Astrocyte of the spinal cord (primary cell): Measurements from ENCODE around the gene PRKCA.

Experiments used
- DNase-seq: peaks from one replicate; pipeline ENCODE4 v3.0.0; 2011; ENCODE audit warnings: low read depth, low spot score
- H3K4me3 ChIP-seq: 2 replicates; pipeline ENCODE4 v1.5.1; 2011; ENCODE audit warnings: low read depth, mild to moderate bottlenecking, low read length, moderate library complexity
- CTCF ChIP-seq: IDR thresholded peaks from 2 replicates; pipeline ENCODE4 v1.5.1; 2012; ENCODE audit warnings: low read depth, mild to moderate bottlenecking, low read length, inconsistent platforms
- in situ Hi-C: cut with HindIII; loops from 2 replicates; pipeline ENCODE4 v1.10.0; 2017; ENCODE audit warnings: low sequenced_read_pairs

The PRKCA gene

DNA sequence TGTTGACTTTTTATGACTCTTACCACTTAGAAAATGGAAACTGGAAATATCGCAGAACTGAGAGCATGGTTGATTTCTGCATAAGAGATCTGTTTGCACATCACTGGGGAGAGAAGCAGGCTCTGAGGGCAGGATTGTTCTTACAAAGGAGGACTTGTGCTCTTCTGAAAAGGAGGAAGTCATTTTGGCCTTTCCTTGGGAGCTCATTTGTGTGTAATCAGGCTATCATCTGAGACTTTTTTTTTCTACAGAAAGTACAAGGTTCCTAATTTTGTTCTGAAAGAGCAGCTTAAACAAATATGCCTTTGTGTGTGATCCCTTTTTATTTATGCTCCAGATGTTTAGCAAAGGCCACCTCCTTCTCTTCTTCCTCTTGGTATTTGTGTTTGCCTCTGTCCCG lies 386.8 kb downstream of the PRKCA start:
- DNase-seq: no peak
- no peak overlapping the region for H3K4me3 ChIP-seq
- in situ Hi-C loops: no loop called here
- no peak for TF ChIP-seq CTCF

- no peak for DNase-seq
- in situ Hi-C loops: no loop called here
- H3K4me3 ChIP-seq: no peak overlapping the region
- TF ChIP-seq CTCF: no peak
Observed at GRCh38 chr17:66690166-66690565, 387.8 kb downstream of the PRKCA start.

- DNase-seq: peak; percentile 83
- H3K4me3 ChIP-seq: no peak overlapping the region
- no peak for TF ChIP-seq CTCF
- in situ Hi-C loops: no loop called here
Observed at GRCh38 chr17:66691644-66692420, 389.4 kb downstream of the PRKCA start.

- no peak for TF ChIP-seq CTCF
- in situ Hi-C loops: no loop called here
- no peak for DNase-seq
- no peak overlapping the region for H3K4me3 ChIP-seq
Observed at GRCh38 chr17:66692421-66692690, 389.9 kb downstream of the PRKCA start.

DNA sequence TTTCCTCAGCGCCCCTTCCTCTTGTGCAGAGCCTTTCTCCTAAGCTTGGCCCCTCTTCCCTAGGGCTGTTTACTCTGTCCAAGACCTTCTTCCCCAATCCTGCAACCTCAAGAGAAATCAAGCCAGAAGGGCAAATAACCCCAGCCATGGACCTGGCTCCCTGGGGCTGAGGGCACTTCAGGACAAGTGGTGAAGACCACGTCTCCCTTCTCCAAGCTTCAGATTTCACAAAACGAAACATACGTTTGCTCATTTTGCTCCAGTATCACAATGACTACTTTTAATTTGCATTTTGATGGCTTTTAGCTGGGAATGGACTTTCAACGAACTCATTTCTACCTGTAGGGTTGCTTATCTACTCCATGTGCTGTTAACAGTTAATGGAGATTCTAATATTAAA lies 392.7 kb downstream of the PRKCA start:
- in situ Hi-C loops: no loop called here
- H3K4me3 ChIP-seq: no peak overlapping the region
- no peak for TF ChIP-seq CTCF
- no peak for DNase-seq

DNA sequence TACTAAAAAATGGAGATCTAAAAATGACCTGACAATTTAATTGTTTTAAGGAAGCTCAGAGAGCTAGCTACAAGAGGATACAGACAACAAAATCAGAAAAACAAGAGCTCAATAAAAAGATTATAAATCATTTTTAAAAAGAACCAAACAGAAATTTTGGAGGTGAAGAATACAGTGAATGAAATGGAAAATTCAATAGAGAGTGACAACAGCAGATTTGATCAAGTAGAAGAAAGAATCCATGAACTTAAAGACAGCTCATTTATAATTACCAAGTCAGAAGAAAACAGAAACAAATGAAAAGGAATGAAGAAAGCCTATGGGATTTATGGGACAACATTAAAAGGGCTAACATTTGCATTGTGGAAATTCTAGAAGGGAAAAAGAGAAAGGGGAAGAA lies 395.9 kb downstream of the PRKCA start:
- in situ Hi-C loops: no loop called here
- H3K4me3 ChIP-seq: no peak overlapping the region
- no peak for DNase-seq
- no peak for TF ChIP-seq CTCF

DNA sequence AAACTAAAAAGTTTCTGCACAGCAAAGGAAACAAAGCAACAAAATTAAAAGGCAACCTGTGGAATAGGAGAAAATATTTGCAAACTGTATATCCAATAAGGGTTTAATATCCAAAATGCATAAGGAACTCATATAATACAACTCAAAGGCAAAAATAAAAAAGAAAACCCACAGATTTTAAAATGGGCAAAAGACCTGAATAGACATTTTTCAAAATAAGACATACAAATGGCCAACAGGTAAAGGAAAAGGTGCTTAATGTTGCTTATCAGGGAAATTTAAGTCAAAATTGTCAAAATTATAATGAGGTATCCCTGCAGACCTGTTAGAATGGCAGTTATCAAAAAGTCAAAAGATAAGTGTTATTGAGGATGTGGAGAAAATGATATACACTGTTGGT lies 399.0 kb downstream of the PRKCA start:
- no peak for TF ChIP-seq CTCF
- in situ Hi-C loops: no loop called here
- H3K4me3 ChIP-seq: no peak overlapping the region
- DNase-seq: no peak
